A673 (cell line): ENCODE data around the gene SLU7. TPM values are rescaled to one million over a fixed set of nuclear protein-coding genes. Genes with fewer than 3 reads are reported as not detected.

Experiments
- BruUV-seq: library from RNA; stranded (reverse); fragments of 400-500 nt; replicated peaks from 2 replicates; lab custom pipeline; 2021; lab: Mats Ljungman, UMichigan
- CTCF ChIA-PET: fragments of 300-600 bp; sonication (Branson Sonifier 250); formaldehyde crosslinking; loops from one replicate; lab custom pipeline; 2022; ENCODE audit warnings: antibody characterized with exemption; lab: Charles Lee
- POLR2A ChIA-PET: fragments of 300-600 bp; sonication (Branson Sonifier 250); formaldehyde crosslinking; loops from one replicate; lab custom pipeline; 2022; ENCODE audit warnings: antibody characterized with exemption; ENCODE audit not compliant: low non-redundant PET; lab: Charles Lee
- DNase-seq: peaks from one replicate; pipeline ENCODE4 v3.0.0-alpha.2; 2015; ENCODE audit warnings: low spot score
- H3K27ac ChIP-seq: fragments of 200-600 bp; sonication (generic); 2 replicates; pipeline ENCODE4 v1.5.1; 2016; ENCODE audit warnings: mixed run types, low read depth, mild to moderate bottlenecking, mixed read lengths, antibody characterized with exemption, low read length; ENCODE audit not compliant: poor library complexity, severe bottlenecking
- H3K27me3 ChIP-seq: fragments of 200-600 bp; sonication (generic); replicated peaks from 2 replicates; pipeline ENCODE4 v1.6.1; 2017; ENCODE audit warnings: mixed run types, low read depth, mild to moderate bottlenecking, mixed read lengths, antibody characterized with exemption, low read length; ENCODE audit not compliant: insufficient read depth, poor library complexity
- H3K36me3 ChIP-seq: fragments of 200-600 bp; sonication (generic); 2 replicates; pipeline ENCODE4 v1.6.1; 2016; ENCODE audit warnings: mixed run types, mild to moderate bottlenecking, mixed read lengths, antibody characterized with exemption, low read length; ENCODE audit not compliant: insufficient read depth, poor library complexity, severe bottlenecking
- H3K4me1 ChIP-seq: fragments of 200-600 bp; sonication (generic); 2 replicates; pipeline ENCODE4 v1.6.1; 2017; ENCODE audit warnings: mixed run types, mild to moderate bottlenecking, mixed read lengths, antibody characterized with exemption, low read length; ENCODE audit not compliant: insufficient read depth, poor library complexity, severe bottlenecking
- H3K4me3 ChIP-seq: fragments of 200-600 bp; sonication (generic); 2 replicates; pipeline ENCODE4 v1.5.1; 2016; ENCODE audit warnings: low read depth, mixed run types, mild to moderate bottlenecking, mixed read lengths, low read length; ENCODE audit not compliant: poor library complexity, severe bottlenecking
- H3K9me3 ChIP-seq: fragments of 200-600 bp; sonication (generic); 2 replicates; pipeline ENCODE4 v1.6.1; 2016; ENCODE audit warnings: mixed run types, low read depth, mild to moderate bottlenecking, mixed read lengths, antibody characterized with exemption, low read length; ENCODE audit not compliant: poor library complexity, severe bottlenecking
- EZH2 ChIP-seq: fragments of 200-600 bp; sonication (generic); IDR thresholded peaks from 2 replicates; pipeline ENCODE4 v1.6.1; 2017; ENCODE audit warnings: borderline replicate concordance, low read depth, mild to moderate bottlenecking, mixed read lengths, antibody characterized with exemption, low read length; ENCODE audit not compliant: poor library complexity, severe bottlenecking
- intact Hi-C: fragments of 100-400 bp; cut with micrococcal nuclease; formaldehyde crosslinking; loops from one replicate; pipeline ENCODE4 v1.10.0; 2022; ENCODE audit not compliant: unreplicated experiment
- total RNA-seq: library from RNA; stranded (reverse); gene quantifications from 2 replicates; pipeline ENCODE4 v1.2.3, GENCODE V29; 2021
- TF ChIP-seq, protein P1 (sequence below): fragments of 300-800, 200-600 bp; sonication (generic); conservative IDR thresholded peaks from 2 replicates; pipeline ENCODE4 v1.5.1; 2017; ENCODE audit warnings: low read depth, mild to moderate bottlenecking, antibody characterized with exemption, low read length, moderate library complexity, mixed read lengths

The SLU7 gene
- total RNA-seq, 1 experiment from 2014 or later, result 37.4 TPM

DNA sequence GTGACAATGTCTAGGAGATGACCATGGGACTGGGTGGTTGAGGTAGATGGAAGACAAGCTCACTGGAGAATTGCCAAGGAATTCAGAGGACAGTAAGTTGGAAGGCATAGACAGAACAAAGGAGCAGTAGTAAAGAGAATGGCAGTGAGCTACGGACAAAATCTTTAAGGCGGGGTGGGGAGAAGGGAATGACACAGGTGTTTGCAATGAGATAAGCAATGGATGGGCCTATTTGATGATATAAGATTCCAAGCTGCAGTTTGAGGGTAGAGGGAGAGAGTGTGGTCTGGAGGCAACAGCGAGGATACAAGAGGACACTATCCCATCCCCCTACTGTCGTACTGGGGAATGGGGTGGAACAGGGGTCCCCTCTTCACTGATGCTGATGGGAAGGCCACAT, 17.1 kb upstream of the SLU7 start:
- no peak for TF ChIP-seq EZH2
- POLR2A ChIA-PET, result no interaction called here
- H3K36me3 ChIP-seq, result no peaks in the 10 kb centered on the region
- H3K9me3 ChIP-seq, result no peaks in the 10 kb centered on the region
- no peaks in the 10 kb centered on the region for H3K27me3 ChIP-seq
- no peaks in the 10 kb centered on the region for H3K4me1 ChIP-seq
- DNase-seq, result no peak
- intact Hi-C loops, result loop anchor here (5.0 kb wide), 1 partner anchor 71 kb away; no protein-coding TSS in a partner anchor
- no peak overlapping the region for H3K4me3 ChIP-seq
- no peak overlapping the region for H3K27ac ChIP-seq
- CTCF ChIA-PET, result no interaction called here
- BruUV-seq, result no TSS peak

- intact Hi-C loops, result loop anchor here (5.0 kb wide), 1 partner anchor 72 kb away; no protein-coding TSS in a partner anchor
- H3K27me3 ChIP-seq, result no peaks in the 10 kb centered on the region
- no peak for TF ChIP-seq EZH2
- TF ChIP-seq, protein P1, sequence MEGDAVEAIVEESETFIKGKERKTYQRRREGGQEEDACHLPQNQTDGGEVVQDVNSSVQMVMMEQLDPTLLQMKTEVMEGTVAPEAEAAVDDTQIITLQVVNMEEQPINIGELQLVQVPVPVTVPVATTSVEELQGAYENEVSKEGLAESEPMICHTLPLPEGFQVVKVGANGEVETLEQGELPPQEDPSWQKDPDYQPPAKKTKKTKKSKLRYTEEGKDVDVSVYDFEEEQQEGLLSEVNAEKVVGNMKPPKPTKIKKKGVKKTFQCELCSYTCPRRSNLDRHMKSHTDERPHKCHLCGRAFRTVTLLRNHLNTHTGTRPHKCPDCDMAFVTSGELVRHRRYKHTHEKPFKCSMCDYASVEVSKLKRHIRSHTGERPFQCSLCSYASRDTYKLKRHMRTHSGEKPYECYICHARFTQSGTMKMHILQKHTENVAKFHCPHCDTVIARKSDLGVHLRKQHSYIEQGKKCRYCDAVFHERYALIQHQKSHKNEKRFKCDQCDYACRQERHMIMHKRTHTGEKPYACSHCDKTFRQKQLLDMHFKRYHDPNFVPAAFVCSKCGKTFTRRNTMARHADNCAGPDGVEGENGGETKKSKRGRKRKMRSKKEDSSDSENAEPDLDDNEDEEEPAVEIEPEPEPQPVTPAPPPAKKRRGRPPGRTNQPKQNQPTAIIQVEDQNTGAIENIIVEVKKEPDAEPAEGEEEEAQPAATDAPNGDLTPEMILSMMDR, result no peak
- H3K9me3 ChIP-seq, result no peaks in the 10 kb centered on the region
- no peaks in the 10 kb centered on the region for H3K36me3 ChIP-seq
- no peak overlapping the region for H3K4me3 ChIP-seq
- BruUV-seq, result no TSS peak
- H3K27ac ChIP-seq, result no peak overlapping the region
- CTCF ChIA-PET, result no interaction called here
- POLR2A ChIA-PET, result no interaction called here
- DNase-seq, result no peak
- H3K4me1 ChIP-seq, result no peaks in the 10 kb centered on the region
These were observed 16.7 kb upstream of the SLU7 start for GRCh38 chr5:160435532-160435931.

- Histone ChIP-seq H3K36me3 (peaks cover 10% of the 10 kb centered on the region), H3K4me1 (no peaks in the 10 kb centered on the region), H3K27ac (no peak overlapping the region), H3K4me3 (no peak overlapping the region), H3K27me3 (no peaks in the 10 kb centered on the region), H3K9me3 (no peaks in the 10 kb centered on the region)
- intact Hi-C loops, result no loop called here
- TF ChIP-seq, protein P1, result no peak
- TF ChIP-seq EZH2, result no peak
- BruUV-seq, result no TSS peak
- ChIA-PET POLR2A (no interaction called here), CTCF (no interaction called here)
- no peak for DNase-seq
These were observed 15.2 kb upstream of the SLU7 start for GRCh38 chr5:160434022-160434531.

DNA sequence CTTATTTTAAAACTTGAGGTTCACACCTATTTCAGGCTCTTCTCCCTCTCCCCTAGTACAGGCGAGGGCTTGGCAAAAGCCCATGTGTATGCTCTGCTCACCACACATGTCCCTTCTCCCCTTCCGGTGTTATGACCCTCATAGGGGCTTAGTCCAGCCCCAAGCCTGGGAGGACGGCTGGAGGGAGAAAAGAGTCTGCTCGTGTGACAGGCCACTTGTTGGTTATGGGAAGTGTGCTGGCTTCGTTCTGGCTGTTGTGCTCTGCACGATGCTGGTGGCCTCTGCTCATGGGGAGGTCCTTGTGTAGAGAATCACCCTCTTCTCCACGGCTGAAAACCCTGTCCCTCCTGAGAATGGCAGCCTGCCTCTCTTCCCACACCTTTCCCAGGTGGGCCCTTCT, 13.9 kb upstream of the SLU7 start:
- TF ChIP-seq, protein P1, result no peak
- no peak for TF ChIP-seq EZH2
- no peaks in the 10 kb centered on the region for H3K9me3 ChIP-seq
- DNase-seq, result no peak
- intact Hi-C loops, result no loop called here
- no peak overlapping the region for H3K4me3 ChIP-seq
- ChIA-PET POLR2A (no interaction called here), CTCF (no interaction called here)
- H3K27ac ChIP-seq, result no peak overlapping the region
- H3K4me1 ChIP-seq, result no peaks in the 10 kb centered on the region
- BruUV-seq, result no TSS peak
- no peaks in the 10 kb centered on the region for H3K27me3 ChIP-seq
- H3K36me3 ChIP-seq, result peaks cover 23% of the 10 kb centered on the region
